Mesenteric fat pad (tissue), 1 donor: Measurements from ENCODE around the gene TMSB4X. TPM values are rescaled to one million over a fixed set of nuclear protein-coding genes. Genes with fewer than 3 reads are reported as not detected.
"Not testable (repeated sequence)": the region's sequence is repeated elsewhere in the genome, so short reads cannot be mapped to it uniquely, and the experiment has no call there.

ENCODE experiments used
- DNase-seq: peaks from one replicate; pipeline ENCODE4 v3.0.0-alpha.2; 2020; ENCODE audit warnings: low spot score
- total RNA-seq: library from RNA; stranded (reverse); fragmentation: NEBNext Ultra II Directional; extraction: Animal tissue kit (Norgen Biotek cat#: 25700); gene quantifications from one replicate; pipeline ENCODE4 v1.2.1, GENCODE V29; 2021
- donor health status: DM: yes; HTN: yes; CAD: no.

TMSB4X gene
- total RNA-seq, 1 donor from 2014 or later: 3,940 TPM

DNA sequence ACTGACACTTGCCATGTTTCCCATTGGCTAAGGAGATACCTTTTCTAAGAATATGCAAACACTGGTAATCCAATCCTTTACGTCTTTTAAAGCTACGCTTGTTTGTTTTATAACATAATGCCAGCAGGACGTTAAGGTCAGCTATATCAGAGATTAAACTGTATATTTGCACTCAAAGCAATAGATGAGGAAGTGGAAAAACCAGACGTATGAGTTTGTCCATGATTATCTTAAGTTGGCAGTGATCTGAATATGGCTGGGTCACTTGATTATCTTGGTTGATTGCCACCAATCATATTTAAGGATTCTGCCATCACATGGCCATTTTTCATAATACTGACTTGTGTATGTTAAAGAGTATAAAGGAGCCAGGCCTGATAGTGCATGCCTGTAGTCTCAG, 19.4 kb downstream of the TMSB4X start:
- no peak for DNase-seq

DNA sequence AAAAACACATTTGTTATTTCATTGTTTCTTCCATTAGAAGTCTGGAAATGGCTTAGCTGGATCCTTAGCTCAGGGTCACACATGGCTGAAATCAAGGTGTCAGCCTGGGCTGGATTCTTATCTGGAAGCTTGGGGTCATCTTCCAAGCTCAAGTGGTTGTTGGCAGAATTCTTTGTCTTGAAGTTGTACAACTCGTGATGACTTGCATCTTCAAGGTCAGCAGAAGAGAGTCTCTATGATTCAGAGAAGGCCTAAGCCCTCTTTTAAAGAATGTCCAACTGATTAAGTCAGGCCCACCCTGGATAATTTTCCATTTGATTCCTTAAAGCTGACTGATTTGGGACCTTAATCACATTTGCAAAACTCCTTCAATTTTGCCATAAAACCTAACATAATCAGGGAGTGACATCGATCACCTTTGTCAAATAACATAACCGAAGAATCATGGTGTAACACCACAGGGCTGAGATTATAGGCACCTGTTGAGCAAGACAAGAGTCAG, 22.1 kb downstream of the TMSB4X start:
- no peak for DNase-seq

DNA sequence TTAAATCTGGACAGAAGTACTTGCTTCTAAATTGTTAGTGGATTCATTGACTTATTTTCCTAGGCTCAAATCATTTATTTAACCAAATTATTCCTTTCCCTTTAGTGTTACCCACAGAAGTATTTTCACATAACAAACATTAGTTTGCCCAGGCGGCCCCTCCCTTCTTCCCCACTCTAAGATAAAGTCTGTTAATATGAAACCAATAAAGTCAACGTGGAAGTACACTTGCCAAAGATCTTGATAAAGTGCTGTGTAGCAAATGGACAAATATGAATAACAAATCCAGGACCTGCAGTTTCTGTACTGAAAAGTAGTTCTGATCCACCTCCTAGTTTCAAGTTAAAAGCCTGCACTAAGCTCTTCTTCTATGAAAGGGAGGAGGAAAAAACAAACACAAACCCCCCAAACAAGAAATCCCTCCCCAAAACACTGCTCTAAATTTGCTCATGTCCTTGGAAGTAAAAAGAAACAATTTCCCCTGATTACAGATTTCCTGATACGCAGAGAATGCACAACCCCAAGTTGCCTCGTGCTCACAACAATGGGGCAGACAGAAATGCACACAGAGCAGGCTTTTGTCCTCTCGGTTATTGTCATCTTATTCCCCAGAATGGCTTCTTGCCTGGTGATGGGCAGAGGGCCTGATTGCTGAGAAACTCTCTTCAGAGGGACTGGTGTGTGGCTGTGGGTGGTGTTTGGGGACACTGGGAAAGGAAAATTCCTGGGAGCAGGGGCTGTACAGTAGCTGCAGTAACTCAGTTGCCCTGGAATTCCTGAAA, 23.2 kb downstream of the TMSB4X start:
- DNase-seq: no peak

DNA sequence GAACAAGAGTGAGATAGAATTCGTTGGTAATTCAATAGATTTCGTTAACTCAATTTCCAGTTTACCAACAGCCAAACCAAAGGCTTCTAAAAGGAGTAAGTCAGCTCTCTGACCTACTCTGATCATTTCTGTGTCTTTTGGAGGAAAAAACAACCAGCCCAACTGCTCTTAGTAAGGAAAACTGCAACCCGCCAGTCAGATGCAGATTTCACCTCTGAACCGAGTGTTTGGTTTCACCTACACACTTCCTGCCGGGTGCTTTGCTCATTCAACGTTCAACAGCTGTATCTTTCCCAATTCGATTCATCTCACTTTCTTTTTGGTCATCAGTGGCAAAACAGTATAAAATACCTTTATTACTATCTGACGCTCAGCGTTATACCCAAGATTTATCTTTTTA, 24.5 kb downstream of the TMSB4X start:
- DNase-seq: no peak

DNA sequence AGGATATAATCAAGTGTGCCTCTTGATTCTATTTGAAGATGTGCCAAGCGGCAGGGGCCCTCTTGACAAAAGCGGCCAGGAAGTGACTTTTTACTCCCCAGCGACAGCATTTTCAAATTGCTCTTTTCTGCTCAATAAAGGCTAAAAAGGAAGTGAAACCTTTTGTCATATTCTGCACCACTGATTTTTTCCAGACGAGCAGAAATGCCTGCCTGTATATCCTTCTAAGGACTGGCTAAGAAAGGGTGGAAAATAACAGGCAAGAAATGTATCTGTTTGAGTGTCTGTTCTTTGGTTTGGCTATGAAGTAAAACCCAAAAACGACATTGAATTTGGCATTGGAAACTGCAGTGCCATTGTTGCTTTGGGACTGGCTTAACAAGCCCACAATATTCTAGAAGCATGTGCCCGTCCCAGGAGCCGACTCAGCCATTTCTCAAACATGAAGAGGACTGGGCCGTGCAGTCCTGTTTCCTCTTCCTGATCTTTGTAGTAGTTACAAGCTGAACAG, 25.4 kb downstream of the TMSB4X start:
- no peak for DNase-seq

DNA sequence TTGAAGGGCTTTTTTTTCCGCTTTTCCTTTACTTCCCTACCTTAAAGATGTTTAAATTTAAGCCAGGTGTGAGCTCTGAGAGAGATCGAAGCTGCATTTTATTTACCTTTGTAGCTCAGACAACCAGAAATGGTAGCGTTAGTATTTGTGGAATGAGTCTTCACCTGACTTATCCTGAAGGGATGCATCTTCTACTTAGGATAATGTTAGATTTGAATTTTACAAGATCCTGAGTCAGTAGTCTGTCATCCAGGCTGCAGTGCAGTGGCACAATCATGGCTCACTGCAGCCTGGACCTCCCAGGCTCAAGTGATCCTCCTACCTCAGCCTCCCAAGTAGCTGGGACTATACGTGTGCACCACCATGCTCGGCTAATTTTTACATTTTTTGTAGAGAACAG, 26.2 kb downstream of the TMSB4X start:
- DNase-seq: no peak

DNA sequence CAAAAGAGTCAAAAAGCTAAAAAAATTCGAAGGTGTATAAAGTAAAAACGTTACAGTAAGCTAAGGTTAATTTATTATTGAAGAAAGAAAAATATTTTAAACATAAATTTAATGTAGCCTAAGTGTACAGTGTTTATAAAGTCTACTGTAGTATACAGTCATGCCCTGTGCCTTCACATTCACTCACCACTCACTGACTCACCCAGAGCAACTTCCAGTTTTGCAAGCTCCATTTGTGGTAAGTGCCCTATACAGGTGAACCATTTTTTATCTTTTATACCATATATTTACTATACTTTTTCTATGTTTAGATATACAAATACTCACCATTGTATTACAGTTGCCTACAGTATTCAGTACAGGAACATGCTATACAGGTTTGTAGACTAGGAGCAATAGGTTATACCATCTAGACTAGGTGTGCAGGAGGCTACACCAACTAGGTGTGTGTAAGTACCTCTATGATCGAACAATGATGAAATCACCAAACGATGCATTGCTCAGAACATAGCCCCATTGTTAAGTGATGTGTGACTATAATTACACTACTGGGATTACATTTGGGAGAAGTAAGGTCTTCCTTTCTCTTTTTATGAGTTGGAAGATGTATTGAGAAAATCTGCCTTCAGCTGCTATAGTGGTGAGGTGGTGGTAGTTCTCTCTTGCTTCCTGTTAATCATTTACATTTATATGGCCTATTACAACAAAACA, 27.2 kb downstream of the TMSB4X start:
- DNase-seq: no peak

DNA sequence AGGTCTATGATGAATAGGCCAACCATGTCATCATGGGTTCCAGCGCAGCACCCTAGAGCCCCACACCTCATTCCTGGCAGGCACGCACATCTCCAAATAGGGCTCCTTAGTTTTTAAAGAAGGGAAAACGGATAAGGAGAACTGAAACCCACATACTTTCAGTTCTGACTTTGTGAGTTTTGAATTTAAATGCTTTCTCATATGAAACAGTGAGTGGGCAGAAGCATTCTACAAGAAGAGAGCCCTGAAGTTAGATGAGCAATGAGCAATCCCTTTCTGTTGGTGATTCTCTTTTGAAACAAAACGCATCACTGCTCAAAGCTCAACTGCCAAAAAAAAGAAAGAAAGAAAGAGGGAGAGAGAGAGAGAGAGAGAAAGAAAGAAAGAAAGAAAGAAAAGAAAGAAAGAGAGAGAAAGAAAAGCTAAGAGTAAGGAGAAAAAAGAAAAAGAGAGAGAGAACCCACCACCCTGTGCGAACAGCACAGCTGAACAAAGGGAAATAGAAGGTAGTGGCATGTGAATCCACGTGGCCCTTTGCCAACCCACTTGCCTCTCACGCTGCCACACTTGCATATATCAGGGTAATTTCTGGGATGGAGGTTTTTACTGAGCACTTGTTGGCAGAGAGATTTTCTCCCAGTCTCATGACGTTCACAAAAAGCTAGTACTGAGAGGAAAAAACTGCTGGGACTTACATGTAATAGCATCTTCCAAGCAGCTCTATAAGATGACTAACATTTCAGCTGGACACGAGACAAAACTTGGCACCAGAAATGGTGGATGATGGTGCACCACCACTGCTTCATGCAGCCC, 31.0 kb downstream of the TMSB4X start:
- no peak for DNase-seq

DNA sequence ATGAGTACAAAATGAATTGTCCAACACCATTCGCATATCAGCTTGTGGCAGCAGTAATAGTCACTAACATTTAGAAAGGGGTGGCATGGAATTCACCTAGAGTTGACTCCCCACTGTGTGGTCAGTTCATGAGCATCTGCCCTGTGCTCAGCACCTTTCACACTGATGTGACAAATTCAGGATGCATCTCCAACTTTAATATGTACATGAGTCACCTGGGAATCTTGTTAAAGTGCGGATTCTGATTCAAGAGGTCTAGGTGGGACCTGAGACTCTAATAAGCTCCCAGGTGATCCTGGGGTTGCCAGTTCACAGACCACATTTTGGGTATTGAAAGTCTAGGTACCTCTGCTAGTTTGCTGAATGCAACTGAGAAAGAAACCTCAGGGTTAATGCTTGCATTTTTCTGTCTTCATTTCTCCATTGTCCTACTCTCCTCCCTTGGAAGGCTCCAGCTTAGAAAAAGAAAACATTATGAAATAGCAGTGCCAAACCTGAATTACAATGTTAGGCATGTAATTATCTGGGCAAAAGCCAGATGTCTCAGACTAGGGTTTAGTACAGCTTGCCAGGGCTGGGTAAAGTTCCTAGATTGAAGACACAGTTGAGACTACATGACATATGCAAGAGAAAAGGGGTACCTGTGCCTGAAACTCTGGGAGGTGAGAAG, 32.7 kb downstream of the TMSB4X start:
- no peak for DNase-seq

DNA sequence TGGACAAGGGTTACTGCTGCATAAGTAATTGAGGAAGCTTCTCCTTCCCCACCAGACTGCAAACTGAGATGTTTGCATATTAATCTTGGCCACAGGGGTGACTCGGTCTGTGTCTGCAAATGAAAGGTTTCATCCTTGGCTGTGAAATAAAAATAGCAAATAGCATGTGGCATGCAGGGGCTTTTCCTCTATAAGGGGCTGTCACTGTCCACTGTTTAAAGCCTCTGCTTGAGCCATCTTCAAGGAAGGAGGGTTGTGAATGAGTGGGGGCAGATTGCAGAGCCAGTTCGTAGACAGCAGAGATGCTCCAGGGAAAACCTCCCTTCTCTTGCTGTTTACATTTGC, 33.3 kb downstream of the TMSB4X start:
- DNase-seq: no peak

DNA sequence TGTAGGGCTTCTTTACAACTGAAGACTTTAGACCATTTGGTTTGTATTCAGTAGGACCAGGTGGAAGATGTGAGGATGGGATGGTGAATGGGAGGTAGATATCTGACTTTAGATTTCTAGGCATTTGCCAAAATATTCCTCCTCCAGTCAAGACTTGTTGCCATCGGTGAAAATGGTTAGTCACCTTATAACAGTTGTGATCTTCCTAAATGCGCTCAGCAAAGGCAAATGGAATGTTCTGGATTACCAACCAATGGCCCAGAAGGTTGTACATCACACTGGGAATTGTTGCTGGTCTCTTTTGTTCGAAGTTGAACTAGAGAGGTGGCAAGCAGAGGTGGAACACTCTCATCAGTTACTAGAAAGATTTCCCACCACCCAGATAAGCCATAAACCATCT, 33.9 kb downstream of the TMSB4X start:
- no peak for DNase-seq

DNA sequence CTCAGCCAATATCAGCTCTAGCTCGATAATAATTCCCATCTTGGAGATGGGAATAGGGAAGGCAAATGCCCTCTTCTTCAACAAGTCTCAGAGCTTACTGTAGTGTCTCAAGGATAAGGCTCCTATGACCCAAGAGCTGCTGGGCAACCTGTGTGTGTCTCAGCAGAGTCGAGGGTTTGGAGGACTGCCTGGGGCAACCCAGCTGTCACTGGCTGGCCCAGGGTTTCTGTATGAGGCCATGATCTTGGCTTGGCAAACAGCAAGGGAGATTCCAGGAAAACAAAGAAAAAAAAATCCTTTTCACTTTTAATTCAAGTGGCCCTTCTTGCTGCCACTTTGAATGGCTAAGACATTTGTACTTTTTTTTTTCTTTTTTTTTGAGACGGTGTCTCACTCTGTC, 34.4 kb downstream of the TMSB4X start:
- DNase-seq: no peak

DNA sequence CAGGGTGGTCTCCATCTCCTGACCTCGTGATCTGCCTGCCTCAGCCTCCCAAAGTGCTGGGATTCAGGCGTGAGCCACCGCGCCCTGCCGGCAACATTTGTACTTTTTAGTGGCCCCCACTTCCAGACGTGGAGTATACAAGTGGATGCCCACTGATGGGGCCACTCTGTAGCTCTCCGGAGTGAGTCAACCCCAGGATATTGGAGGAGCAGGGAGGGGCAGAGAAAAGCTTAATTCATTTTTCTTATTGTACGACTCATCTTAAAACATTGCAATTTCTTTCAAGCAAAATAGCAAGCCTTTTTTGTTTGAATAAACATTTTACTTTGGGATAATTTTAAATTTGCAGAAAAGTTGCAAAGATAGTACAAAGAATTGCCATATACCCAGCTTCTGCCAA, 34.9 kb downstream of the TMSB4X start:
- no peak for DNase-seq

DNA sequence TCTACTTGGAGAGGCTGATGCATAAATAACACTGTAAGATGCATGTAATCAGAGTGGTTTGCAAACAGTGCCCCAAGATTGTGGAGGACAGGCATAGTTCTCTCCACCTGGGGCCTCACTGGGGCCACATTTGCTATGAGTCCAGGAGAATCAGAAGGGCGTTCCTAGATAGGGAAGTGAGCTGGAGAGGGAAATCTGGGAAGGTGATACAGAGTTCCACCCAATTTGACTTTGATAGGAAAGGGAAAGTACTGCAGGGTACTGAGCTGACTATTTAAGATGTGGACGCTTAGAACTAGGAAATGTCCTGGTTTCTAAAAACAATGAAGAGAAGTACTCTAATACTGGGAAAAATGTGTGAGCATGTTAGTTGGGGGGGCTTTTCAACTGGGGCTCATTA, 35.6 kb downstream of the TMSB4X start:
- no peak for DNase-seq

DNA sequence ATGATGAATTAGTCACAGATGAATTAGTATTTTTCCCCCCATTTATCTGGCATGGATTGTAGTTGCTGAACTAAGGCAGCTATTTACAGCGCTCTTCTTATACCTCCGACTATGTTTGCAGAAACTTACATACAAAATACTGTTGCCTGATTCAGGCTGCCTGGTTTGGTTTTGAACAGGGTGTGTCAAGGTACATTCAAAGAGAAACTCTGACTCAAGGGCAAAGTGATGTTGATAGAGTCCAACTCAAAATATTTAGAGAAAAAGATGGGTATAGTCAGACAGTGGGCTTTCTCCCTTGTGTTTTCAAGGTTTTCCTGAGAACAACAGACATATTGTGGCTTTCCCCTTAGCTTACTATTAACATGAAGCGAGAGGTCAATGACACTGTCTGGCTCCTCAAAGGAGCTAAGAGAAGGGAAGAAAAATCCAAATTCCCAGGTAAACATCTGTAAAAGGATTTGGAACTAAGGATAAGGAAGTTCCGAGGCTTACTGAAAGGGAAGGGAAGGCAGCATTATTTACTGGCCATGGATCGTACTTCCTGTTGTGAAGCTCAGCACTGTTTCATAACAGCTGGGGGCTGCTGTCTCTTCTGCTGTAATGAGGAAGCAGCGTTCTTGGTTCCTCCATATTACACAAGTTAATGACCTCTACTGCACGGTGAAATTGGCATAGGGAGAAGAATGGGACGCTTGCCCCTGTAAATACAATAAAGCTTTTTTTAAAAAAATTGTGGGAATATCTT, 38.6 kb downstream of the TMSB4X start:
- DNase-seq: no peak

DNA sequence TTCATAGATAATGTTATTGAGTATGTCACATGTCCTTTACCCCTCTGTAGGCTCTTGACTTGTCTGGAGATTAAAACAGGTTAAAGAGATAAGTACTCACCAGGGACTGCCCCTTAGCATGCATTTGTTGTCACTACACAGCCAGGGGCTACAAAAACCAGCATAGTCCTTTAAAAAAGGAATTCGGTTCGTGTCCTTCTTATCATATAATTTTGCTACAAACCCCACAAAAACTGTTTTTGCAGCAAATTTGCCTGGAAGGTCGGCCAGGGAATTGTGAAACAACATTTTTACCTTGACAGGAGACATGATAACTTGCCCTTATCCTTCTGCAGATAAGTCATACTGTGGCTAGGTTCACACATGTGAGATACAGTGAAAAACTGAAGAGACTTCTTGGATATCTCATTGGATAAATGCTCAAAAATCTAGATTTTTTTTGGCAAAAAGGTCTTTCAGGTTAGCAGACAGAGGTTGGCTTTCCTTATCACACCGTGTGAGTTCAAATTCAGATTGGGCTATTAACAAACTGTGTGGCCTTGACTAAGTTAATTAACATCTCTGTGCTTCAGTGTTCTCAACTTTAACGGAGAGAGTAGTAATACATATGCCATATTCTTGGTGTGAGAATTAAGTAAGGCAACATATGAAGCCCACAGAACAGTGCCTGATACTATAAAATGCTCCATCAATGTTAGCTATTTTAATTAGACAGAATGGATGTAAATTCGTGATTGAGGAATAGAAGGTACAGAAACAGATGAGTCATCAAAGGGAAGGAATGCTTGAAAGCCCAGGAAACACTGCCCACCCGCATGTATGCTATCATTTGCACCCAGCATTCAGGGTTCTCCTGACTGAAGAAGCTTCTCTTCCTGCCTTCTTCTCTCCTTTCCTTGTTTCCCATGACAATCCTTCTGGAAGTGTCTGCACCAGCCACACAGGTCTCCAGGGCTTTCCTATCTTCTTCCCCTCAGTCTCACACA, 39.5 kb downstream of the TMSB4X start:
- DNase-seq: no peak

DNA sequence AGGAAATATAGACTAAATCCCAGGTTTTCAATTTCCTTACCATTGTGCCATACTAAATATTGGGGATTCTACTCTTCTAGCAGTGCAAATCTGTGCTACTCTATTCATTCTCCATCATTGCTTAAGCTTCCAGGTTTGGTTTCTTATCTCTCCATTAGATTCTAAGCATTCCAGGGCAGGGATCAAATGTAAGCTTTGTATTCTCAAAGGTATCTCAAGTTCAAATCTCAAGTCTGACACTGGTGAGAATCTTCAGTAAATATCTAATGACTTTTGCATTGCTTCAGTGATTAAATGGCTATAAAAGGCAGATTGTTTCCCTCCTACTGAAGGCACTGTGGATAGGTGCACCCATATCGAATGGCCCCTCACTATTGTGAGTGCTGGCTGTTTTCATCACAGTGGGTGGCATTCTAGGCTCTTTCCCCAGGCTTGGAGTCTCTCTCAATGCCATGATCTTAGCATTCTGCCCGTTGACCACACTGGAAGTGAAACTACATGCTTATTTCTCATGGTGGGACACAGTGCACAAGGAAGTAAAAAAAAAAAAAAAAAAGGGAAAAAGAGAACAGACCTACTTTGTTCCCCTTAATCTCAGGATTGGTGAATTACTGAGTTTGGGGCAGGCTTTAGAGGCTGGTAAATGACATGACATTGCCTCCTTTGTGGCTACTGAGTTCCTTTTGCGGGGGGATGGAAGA, 40.8 kb downstream of the TMSB4X start:
- no peak for DNase-seq

DNA sequence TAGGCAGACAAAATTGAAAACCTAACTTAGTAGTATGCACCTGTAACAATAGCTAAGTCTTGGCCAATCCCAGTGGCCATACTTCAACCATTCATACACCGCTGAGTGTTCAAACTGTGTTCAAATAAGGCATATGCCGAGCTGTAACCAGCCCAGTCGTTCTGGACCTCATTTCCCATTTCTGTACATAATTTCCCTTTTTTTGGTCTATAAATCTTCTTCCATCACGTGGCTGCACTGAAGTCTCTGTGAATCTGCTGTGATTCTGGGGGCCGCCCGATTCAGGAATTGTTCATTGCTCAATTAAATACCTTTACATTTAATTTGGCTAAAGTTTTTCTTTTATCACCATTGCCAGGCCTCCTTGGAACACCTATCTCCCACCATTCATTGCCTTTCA, 41.8 kb downstream of the TMSB4X start:
- not testable (repeated sequence) for DNase-seq

DNA sequence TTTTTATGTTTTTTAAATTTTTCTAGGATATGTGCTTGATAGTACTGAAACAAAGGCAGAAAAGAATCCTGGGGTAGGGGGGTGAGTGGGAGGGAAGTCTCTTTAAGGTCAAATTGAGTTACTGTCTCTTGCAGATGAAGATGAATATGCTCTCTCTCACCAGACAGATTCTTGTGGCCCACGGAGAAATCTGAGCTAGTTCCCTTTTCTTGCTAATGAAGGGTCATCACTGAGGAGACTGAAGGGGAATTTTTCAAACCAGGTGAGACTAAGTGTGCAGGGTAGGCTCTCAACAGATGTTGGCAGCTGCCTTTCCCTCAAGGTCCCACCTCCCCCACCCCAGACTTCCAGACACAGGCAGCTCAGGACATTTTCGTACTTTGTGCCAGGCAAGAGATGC, 48.0 kb downstream of the TMSB4X start:
- DNase-seq: no peak
